Activated CD8-positive, alpha-beta memory T cell treated with anti-CD3 and anti-CD28 coated beads, Interleukin-2, amount 50 U/mL, for 4 hours (primary cell): Measurements from ENCODE around the gene CRKL.
"Not testable (repeated sequence)": the region's sequence is repeated elsewhere in the genome, so short reads cannot be mapped to it uniquely, and the experiment has no call there.

Source experiments
- DNase-seq: peaks from one replicate; pipeline ENCODE4 v3.0.0-alpha.2; 2020

Gene CRKL

DNA sequence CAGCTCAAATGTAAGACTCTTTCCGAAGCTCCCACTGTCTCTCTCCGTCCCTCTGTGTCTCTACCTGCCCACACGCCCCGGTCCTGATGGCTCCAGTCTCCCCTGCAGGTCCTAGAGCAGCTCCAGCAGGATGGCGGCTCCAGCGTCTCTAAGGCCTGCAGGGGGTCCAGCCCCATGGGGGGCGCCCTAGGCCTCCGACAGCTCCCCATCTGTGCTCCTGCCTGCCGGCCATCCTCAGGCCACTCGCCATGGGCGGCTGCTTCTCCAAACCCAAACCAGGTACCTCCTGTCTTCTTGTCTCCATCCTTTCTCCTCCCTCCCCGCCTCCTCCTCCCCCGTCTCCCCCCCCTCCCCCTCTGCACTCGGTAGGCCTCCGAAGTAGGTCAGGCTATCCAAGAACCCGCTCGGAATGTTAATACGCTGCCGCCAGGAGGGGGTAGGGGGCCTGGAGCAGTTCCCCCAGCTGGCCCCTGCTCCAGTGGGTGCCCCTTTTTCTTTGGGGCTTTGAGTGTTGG, 50.5 kb downstream of the CRKL start:
- DNase-seq: no peak

DNA sequence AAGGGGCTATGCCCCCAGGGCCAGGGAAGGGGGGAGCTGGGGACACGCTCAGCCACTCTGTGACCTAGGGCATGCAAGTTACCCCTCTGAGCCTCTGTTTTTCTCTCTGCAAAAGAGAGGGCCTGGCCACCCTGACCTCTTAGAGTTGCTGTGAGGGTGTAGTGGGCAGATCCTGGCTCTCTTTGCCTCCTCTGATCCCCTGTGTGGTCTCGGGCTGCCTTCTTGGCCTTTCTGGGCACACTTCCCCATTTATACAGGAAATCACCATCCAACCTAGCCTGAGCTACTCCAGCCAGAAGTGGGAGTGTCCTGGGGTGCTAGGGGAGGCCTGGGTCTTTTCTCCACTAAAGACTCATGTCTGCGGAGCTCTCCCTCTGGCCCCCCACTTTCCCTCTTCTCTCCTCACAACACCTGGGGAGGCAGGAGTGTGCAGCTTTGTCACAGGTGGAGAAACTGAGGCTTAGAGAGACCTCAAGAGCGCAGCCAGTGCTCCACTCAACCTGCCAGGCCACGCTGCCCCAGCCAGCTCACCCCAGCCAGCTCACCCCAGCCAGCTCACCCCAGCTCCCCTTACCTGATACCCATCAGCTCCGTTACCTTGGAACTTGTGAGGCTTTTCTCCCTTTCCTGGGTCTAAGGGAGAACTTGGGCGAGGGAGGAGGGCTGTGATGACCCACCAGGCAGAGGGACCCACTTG, 51.2 kb downstream of the CRKL start:
- DNase-seq: no peak

DNA sequence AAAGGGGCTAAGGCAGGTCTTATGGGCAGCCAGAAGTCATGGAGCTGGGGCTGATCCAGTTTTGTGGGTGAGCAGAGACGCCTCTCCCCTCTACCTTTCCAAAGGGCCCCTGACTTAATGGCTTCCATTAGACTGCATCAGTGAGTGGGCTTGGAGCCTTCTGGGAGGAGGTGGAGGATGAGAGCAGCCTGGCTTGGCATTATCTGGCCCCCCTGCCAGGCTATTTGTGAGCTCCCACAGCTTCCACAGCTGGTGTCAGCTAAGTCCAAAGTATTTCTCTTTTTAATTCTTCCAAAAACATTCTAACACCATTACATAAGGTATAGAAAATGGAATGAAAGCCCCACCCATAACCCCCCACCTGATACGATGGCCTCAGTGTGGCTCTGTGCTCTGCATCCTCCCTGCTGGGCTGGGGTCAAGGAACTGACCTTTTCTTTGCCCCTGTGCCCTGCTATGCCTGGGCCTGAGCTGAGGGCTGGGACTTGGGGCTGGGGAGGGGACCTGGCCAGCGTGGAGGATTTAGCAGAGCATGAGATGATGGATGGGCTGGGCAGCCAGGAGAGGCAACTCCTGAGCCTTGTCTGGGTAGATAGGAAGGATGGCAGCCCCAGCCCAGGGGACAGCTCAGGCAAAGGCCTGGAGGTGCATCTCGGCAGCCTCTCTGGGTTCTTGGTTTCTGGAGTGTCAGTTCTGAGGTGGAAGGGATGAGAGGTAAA, 53.9 kb downstream of the CRKL start:
- DNase-seq: no peak

DNA sequence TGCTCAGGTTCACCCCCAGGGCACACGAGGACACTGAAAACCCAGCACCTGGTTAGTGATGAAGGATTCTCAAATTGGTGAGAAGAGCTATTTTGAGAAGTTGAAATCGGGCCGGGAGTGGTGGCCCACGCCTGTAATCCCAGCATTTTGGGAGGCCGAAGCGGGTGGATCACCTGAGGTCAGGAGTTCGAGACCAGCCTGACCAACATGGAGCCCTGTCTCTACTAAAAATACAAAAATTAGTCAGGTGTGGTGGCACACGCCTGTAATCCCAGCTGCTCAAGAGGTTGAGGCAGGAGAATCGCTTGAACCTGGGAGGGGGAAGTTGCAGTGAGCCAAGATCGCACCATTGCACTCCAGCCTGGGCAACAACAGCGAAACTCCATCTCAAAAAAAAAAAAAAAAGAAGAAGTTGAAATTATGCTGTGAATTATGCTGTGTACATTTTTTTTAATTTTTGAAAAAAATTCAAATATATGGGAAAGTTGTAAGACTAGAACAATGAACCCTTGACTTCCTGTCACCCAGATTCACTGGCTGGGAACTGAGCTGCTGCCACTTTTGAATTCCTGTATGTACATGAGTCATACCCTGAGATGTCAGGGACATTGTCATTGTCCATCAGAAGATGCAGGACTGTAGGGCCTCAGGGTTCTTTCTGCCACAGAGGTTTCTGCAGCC, 54.9 kb downstream of the CRKL start:
- DNase-seq: not testable (repeated sequence)

DNA sequence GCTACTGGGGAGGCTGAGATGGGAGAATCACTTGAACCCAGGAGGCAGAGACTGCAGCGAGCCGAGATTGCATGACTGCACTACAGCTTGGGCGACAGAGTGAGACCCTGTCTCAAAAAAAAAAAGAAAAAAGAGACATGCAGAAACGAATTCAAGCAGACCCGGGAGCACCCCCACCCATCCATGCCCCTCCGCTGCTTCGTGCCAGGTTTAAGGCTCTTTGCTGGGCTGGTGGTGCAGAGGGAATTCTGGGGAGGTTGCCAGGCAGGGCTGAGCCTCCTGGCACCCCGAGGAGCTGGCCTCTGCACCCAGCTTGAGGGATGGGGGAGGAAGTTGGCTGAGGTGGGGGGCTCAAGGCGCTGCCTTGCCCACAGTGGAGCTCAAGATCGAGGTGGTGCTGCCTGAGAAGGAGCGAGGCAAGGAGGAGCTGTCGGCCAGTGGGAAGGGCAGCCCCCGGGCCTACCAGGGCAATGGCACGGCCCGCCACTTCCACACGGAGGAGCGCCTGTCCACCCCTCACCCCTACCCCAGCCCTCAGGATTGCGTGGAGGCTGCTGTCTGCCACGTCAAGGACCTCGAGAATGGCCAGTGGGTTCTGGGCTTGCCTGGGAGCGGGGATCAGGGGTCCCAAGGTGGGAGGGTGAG, 55.8 kb downstream of the CRKL start:
- no peak for DNase-seq

DNA sequence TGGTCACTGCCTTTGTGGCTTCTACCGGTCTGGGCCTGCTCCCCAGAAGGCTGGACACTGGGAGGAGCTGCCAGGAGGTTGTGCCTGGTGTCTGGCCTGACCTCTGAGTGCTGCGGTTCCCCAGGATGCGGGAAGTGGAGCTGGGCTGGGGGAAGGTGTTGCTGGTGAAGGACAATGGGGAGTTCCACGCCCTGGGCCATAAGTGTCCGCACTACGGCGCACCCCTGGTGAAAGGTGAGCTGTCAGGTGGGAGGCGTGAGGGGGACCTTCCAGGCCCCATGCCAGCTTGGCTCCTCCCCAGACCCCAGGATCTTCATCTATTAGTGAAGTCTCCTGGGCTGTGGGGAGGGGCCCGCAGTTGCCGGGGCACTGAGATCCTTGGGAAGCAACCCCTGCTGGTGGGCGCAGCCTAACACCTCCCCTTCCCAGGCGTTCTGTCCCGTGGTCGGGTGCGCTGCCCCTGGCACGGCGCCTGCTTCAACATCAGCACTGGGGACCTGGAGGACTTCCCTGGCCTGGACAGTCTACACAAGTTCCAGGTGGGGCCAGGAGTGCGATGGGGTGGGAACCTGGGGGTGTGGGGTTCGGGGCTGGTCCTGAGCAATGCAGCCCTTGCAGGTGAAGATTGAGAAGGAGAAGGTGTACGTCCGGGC, 56.6 kb downstream of the CRKL start:
- DNase-seq: no peak

DNA sequence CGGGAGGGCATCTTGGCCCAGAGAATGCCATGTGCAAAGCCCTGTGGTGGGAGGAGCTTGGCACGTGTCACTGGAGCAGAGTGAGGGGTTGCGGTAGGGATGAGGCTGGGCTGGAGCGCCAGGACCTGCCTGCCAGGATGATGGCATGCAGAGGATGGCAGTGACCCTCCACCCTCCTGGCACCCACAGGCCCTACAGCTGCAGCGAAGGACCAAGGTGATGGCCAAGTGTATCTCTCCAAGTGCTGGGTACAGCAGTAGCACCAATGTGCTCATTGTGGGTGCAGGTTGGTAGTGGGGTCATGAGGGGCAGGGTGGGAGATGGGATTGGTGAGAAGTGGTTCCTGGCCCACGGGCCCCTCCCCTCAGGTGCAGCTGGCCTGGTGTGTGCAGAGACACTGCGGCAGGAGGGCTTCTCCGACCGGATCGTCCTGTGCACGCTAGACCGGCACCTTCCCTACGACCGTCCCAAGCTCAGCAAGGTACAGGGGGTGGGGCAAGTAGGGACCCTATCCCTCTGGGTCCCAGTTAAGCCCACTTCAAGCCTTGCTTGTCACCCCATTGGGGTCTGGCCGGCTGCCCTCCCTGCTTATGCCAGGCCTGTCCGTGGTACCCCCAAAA, 57.2 kb downstream of the CRKL start:
- DNase-seq: no peak

DNA sequence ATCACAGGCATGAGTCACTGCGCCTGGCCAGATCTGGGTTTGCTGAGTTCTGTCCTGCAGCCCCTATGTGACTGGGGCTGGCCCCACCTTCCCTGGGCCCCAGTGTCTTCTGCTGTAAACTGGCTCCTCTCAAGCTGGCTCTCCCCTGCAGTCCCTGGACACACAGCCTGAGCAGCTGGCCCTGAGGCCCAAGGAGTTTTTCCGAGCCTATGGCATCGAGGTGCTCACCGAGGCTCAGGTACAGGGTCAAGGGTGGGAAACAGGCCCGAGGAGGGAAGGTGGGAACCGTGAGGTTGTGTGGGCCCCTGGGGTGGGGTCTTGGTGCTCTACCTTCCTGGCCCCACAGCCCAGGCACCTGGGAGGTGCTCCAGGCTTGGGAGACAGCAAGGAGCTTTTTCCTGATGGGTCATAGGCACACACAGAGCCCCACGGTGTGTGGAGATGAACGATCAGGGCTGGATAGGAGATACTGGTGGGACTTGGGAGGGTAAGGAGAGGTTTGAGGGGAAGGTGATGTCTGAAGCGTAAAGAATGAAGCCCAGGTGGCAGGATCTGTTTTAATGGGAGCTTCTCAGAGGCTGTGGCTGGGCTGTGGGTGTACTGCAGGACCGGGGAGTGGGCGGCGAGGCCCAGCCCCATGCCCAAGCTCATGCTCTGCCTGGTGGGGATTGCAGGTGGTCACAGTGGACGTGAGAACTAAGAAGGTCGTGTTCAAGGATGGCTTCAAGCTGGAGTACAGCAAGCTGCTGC, 58.5 kb downstream of the CRKL start:
- DNase-seq: no peak

DNA sequence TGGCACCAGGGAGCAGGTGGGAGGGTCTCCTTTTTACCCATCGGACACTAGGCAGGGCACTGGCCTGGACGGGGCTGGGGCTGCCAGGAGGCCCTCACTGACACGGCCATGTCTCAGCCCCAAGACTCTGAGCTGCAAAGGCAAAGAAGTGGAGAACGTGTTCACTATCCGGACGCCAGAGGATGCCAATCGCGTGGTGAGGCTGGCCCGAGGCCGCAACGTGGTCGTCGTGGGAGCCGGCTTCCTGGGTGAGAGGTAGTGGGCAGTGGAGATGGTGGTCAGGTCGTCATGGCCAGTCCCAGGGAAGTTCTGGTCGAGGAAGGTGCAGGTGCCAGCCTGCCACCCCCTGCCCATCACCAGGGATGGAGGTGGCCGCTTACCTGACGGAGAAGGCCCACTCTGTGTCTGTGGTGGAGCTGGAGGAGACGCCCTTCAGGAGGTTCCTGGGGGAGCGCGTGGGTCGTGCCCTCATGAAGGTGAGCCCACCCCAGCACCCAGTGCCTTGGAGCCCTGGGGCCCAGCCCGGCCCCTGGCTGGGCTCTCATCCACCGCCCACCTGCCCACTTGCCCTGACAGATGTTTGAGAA, 59.2 kb downstream of the CRKL start:
- no peak for DNase-seq

DNA sequence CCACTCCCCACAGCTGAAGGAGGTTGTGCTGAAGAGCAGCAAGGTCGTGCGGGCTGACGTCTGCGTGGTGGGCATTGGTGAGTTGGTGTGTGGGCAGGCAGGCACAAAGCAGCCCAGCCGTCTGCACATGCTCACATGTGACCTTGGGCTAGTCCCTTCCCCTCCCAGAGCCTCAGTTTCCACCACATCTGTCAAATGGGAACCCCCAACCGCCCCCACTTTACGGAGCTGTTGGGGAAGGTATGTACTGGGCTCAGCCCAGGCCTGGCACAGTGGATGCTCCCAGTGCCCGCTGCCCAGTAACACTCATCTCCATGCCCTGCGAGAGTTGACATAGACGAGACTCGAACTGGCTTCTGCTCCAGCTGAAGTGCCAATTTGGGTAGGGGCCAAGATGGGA, 59.8 kb downstream of the CRKL start:
- DNase-seq: no peak

DNA sequence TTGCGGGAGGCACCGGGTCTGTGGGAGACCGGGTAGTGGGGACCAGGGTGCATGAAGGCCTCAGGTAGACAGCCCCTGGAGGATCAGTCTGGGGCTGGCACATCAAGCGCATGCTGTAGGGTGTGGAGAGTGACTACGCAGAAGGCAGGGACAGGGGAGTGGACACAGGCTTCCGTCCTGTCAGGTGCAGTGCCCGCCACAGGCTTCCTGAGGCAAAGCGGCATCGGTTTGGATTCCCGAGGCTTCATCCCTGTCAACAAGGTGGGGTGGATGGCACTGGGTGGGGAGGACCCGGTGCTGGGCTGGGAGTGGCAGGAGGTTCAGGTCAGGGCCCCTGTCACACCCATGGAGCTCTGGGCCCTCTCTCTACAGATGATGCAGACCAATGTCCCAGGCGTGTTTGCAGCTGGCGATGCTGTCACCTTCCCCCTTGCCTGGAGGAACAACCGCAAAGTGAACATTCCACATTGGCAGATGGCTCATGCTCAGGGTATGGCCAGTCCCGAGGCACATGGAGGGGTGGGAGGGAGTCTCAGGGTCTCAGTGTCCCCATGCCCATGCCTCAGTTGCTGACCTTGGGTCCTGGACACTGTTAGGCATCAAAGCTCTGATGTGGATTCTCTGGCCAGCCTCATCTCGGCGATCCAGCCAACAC, 60.4 kb downstream of the CRKL start:
- DNase-seq: no peak

DNA sequence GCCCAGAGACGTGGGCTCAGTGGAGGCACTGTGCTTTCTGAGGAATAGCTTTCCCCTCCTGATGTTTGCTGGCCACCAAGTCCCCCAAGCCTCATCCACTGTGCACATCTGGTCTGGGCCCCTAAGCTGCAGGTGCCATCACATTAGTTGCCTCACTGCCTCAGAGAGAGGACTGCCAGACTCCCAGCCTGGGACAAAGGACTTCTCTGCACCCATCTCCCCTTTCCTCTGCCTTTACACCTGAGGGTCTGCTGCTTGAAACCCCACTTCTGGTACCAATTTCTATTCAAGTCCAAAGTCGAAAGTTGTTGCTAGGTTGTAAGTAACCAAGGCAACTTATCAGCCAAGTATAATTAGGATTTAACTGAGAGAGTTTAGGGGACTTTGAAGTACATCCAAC, 61.2 kb downstream of the CRKL start:
- no peak for DNase-seq

DNA sequence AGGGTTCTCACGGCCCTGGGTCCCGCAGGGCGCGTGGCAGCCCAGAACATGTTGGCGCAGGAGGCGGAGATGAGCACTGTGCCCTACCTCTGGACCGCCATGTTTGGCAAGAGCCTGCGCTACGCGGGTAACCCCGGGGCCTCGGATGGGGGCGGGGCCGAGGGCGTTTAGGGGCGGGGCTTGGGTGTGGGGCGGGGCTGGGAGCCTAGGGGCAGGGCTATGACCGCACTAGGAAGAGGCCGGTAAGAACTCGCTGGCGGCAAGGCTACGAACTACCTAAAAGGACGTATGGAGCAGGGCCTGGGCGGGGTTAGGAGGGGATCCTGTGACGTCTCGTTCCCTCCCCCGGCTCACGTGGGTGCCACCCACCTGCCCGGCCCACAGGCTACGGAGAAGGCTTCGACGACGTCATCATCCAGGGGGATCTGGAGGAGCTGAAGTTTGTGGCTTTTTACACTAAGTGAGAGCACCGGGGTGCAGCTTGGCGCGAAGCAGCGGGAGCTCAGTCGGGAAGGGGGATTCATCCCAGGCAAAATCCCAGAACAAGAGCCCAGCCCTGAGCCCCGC, 62.1 kb downstream of the CRKL start:
- DNase-seq: peak; percentile 56

DNA sequence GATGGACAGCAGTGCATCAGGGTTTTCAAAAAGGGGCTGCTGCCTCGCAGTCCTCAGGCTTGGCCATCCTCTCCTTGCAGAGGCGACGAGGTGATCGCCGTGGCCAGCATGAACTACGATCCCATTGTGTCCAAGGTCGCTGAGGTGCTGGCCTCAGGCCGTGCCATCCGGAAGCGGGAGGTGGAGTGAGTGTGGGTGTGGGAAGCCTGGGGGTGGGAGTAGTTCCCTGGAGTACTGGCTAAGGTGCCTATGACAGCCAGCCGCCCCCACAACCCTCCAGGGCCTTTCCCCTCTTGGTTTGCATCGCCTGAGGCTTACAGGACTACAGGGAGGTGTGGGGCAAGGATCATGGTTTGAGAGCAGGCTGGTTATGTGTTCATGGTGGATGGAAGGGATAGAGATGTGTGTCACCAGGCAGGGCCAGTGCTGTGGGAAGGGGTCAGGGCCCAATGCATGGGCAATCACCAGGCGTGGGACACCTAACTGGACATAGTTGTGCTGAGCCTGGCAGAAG, 62.8 kb downstream of the CRKL start:
- no peak for DNase-seq

DNA sequence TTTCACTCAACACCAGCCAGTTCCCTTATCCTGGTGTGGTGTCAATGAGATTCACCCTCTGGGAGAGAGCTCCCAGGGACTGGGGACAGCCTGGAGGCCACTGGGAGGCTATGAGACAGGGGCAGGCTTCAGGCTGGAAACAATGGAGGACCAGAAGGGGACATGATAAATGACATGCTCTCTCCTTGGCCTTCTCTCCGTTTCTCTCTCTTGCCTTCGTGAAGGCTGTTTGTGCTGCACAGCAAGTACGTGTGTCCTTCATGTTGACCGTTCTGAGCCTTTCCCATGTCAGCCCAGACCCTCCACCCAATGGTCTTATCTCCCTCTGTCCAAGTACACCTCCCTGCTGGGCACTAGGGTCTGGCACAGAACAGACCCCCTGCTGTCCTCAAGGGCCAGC, 63.3 kb downstream of the CRKL start:
- DNase-seq: no peak

DNA sequence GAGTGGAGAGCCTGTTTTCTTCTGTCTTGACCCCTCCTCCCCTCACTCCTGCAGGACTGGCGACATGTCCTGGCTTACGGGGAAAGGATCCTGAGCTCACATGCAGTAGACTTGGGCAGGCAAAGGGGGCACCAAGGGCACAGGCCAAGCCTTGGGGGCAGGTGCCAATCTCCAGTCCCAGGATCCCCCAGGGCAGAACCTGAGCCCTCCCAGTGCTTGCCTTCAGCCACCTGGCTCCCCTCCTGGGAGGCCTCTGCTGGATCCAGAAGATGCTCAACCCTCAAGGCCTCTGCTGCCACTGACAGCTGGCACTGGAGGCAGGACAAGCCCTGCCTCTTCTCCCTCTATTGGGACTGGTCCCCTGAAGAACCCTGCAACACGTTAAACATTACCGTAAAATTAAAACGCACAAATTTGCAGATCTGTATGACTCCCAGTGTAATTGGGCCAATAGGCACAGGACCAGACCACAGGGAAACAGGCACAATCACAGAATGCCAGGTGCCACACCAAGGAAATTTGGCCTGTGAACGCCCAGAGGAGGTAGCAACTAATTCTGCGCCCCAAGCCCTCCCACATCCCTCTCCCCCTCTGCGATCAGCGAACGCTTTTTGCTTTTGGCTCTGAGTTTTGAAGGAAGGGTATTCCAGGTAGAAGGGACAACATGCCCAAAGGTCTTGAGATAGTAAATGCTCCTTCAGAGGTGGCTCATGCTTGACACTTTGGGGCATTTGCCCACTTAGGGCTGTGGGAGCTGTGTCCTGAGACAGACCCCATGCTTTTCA, 63.9 kb downstream of the CRKL start:
- no peak for DNase-seq

DNA sequence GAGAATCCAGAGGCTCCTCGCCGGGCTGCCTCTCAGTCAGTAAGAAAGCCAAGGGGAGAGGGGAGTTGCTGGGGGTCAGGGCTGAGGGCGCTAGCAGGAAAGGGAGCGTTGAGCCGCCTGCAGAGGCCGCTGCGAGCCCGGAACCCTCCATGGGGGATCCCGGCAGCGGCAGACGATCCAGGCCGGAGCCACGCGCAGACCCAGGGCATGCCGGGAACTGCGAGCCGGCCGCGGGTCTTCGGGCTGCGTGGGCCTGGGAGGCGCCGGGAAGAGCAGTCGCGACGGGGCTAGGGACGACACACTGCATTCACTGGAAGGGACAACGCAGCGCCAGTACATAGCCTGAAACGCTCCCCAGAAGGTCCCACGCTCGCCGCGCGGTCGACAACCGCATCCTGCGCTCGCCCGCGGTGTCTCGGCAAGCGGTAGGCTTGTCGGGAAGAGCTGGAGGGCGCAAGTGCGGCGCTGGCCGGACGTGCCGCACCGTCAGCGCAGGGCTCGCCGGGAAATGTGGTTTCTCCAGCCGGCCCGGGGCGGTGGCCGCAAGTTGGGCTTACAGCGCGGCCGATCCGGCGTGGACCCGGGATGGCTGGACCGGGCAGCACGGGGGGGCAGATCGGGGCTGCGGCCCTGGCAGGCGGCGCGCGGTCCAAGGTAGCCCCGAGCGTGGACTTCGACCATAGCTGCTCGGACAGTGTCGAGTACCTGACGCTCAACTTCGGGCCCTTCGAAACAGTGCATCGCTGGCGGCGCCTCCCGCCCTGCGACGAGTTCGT, 64.8 kb downstream of the CRKL start, which contains the start of gene LZTR1:
Gene LZTR1 (plus strand): TSS at position 511 of the 776 bp plus-strand sequence. CDS start 75 bp downstream, at position 586.
- peak; percentile 70 for DNase-seq

DNA sequence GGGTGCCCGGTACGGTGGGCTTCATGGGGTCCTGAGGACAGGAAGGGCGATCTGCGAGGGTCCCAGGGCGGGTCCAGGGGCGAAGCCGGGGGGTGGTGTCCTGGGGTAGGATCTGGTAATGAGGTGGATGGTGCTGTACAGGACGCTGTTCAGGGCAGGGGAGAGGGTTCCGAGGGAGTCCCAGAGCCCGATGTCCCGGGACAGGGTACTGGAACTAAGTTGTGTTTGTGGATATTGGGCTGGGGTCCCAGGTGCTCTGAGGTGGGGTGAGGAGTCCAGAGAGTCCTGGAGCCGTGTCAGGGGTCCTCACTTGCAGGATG, 65.3 kb downstream of the CRKL start:
- no peak for DNase-seq
